Activated naive CD8-positive, alpha-beta T cell treated with anti-CD3 and anti-CD28 coated beads, Interleukin-2, amount 10 ng/mL, durations not matched to agents 7 days and 5 days (primary cell): ENCODE results near the gene LRRC18. TPM values are rescaled to one million over a fixed set of nuclear protein-coding genes. Genes with fewer than 3 reads are reported as not detected.

Experiments
- ATAC-seq: fragments of 150-1000 bp; cut with Tn5 transposase; one replicate; pipeline ENCODE4 v1.10.0; 2021; ENCODE audit warnings: low read depth, moderate library complexity
- POLR2A ChIA-PET: fragments of 350-600 bp; sonication (Branson Sonifier 250); formaldehyde crosslinking; loops from one replicate; lab custom pipeline; 2021; ENCODE audit warnings: antibody characterized with exemption; lab: Charles Lee
- DNase-seq: peaks from one replicate; pipeline ENCODE4 v3.0.0; 2021
- H3K27ac Mint-ChIP-seq: one replicate; pipeline ENCODE4 v1.8.0; 2022; ENCODE audit warnings: mild to moderate bottlenecking, mixed read lengths
- H3K27me3 Mint-ChIP-seq: one replicate; pipeline ENCODE4 v1.8.0; 2022; ENCODE audit warnings: mild to moderate bottlenecking, moderate library complexity, mixed read lengths
- H3K36me3 Mint-ChIP-seq: one replicate; pipeline ENCODE4 v1.8.0; 2021; ENCODE audit warnings: mild to moderate bottlenecking, mixed read lengths
- H3K4me1 Mint-ChIP-seq: one replicate; pipeline ENCODE4 v1.8.0; 2021; ENCODE audit warnings: mixed read lengths
- H3K4me3 Mint-ChIP-seq: one replicate; pipeline ENCODE4 v1.8.0; 2022; ENCODE audit warnings: mild to moderate bottlenecking, moderate library complexity, mixed read lengths
- H3K9me3 Mint-ChIP-seq: one replicate; pipeline ENCODE4 v1.8.0; 2021; ENCODE audit warnings: mixed read lengths
- total RNA-seq, 2 experiments: library from RNA; stranded (reverse); gene quantifications; one replicate each; pipeline ENCODE4 v1.2.3, GENCODE V29; 2021

LRRC18 gene
- total RNA-seq, 2 experiments from 2014 or later, result 0.25 TPM; not detected in 1

- no peaks in the 10 kb centered on the region for H3K9me3 Mint-ChIP-seq
- no peaks in the 10 kb centered on the region for H3K36me3 Mint-ChIP-seq
- DNase-seq, result no peak
- H3K4me3 Mint-ChIP-seq, result no peak overlapping the region
- no peak for ATAC-seq
- POLR2A ChIA-PET, result no interaction called here
- no peak overlapping the region for H3K27ac Mint-ChIP-seq
- H3K4me1 Mint-ChIP-seq, result no peaks in the 10 kb centered on the region
- peaks cover 16% of the 10 kb centered on the region for H3K27me3 Mint-ChIP-seq
Observed at GRCh38 chr10:48923748-48924147, 15.9 kb downstream of the LRRC18 start.

- DNase-seq (no peak), ATAC-seq (no peak)
- Mint-ChIP-seq H3K36me3 (no peaks in the 10 kb centered on the region), H3K27ac (no peak overlapping the region), H3K4me1 (no peaks in the 10 kb centered on the region), H3K27me3 (peaks cover 3% of the 10 kb centered on the region), H3K4me3 (no peak overlapping the region), H3K9me3 (no peaks in the 10 kb centered on the region)
- POLR2A ChIA-PET, result no interaction called here
Observed at GRCh38 chr10:48913674-48914073, 26.0 kb downstream of the LRRC18 start.

- ATAC-seq, result no peak
- Mint-ChIP-seq H3K27ac (no peak overlapping the region), H3K36me3 (no peaks in the 10 kb centered on the region)
Observed at GRCh38 chr10:48910548-48910947, 29.1 kb downstream of the LRRC18 start.

GRCh38 chr10:48907730-48908129 lies 31.9 kb downstream of the LRRC18 start:
- no peak overlapping the region for H3K4me3 Mint-ChIP-seq
- H3K9me3 Mint-ChIP-seq, result no peaks in the 10 kb centered on the region
- DNase-seq (no peak), ATAC-seq (no peak)
- peaks cover 2% of the 10 kb centered on the region for H3K4me1 Mint-ChIP-seq
- H3K27me3 Mint-ChIP-seq, result peaks cover 9% of the 10 kb centered on the region
- H3K36me3 Mint-ChIP-seq, result no peaks in the 10 kb centered on the region
- no peak overlapping the region for H3K27ac Mint-ChIP-seq
- POLR2A ChIA-PET, result no interaction called here

More at GRCh38 chr10:48910548-48910947, 29.1 kb downstream of the LRRC18 start:
- no peak for DNase-seq
- Mint-ChIP-seq H3K4me1 (peaks cover 2% of the 10 kb centered on the region), H3K4me3 (no peak overlapping the region), H3K9me3 (no peaks in the 10 kb centered on the region), H3K27me3 (peaks cover 6% of the 10 kb centered on the region)
- POLR2A ChIA-PET, result no interaction called here

- H3K36me3 Mint-ChIP-seq, result no peaks in the 10 kb centered on the region
- POLR2A ChIA-PET, result no interaction called here
Observed at GRCh38 chr10:48906841-48907240, 32.8 kb downstream of the LRRC18 start.

GRCh38 chr10:48905311-48905710 lies 34.3 kb downstream of the LRRC18 start:
- no peak for DNase-seq
- Mint-ChIP-seq H3K36me3 (no peaks in the 10 kb centered on the region), H3K27ac (no peak overlapping the region), H3K9me3 (no peaks in the 10 kb centered on the region), H3K4me3 (no peak overlapping the region), H3K4me1 (peaks cover 2% of the 10 kb centered on the region), H3K27me3 (peaks cover 6% of the 10 kb centered on the region)
- ATAC-seq, result no peak
- POLR2A ChIA-PET, result no interaction called here

More at GRCh38 chr10:48906841-48907240, 32.8 kb downstream of the LRRC18 start:
- no peak overlapping the region for H3K27ac Mint-ChIP-seq
- ATAC-seq, result no peak
- peaks cover 9% of the 10 kb centered on the region for H3K27me3 Mint-ChIP-seq
- no peak for DNase-seq
- H3K4me1 Mint-ChIP-seq, result peaks cover 2% of the 10 kb centered on the region
- H3K4me3 Mint-ChIP-seq, result no peak overlapping the region
- no peaks in the 10 kb centered on the region for H3K9me3 Mint-ChIP-seq

- Mint-ChIP-seq H3K27me3 (peaks cover 6% of the 10 kb centered on the region), H3K9me3 (no peaks in the 10 kb centered on the region), H3K4me1 (peaks cover 2% of the 10 kb centered on the region), H3K27ac (no peak overlapping the region), H3K36me3 (no peaks in the 10 kb centered on the region), H3K4me3 (no peak overlapping the region)
- DNase-seq (no peak), ATAC-seq (no peak)
- POLR2A ChIA-PET, result no interaction called here
Observed at GRCh38 chr10:48904861-48905260, 34.8 kb downstream of the LRRC18 start.

GRCh38 chr10:48903151-48903550 lies 36.5 kb downstream of the LRRC18 start:
- no peaks in the 10 kb centered on the region for H3K36me3 Mint-ChIP-seq
- POLR2A ChIA-PET, result no interaction called here
- no peak for ATAC-seq

GRCh38 chr10:48902096-48902495 lies 37.5 kb downstream of the LRRC18 start:
- no peaks in the 10 kb centered on the region for H3K9me3 Mint-ChIP-seq
- H3K4me3 Mint-ChIP-seq, result no peak overlapping the region
- H3K27me3 Mint-ChIP-seq, result peaks cover 6% of the 10 kb centered on the region
- no peaks in the 10 kb centered on the region for H3K4me1 Mint-ChIP-seq
- ATAC-seq, result no peak
- no peaks in the 10 kb centered on the region for H3K36me3 Mint-ChIP-seq
- no peak for DNase-seq
- no peak overlapping the region for H3K27ac Mint-ChIP-seq
- POLR2A ChIA-PET, result no interaction called here

More at GRCh38 chr10:48903151-48903550, 36.5 kb downstream of the LRRC18 start:
- no peak overlapping the region for H3K4me3 Mint-ChIP-seq
- no peak for DNase-seq
- no peaks in the 10 kb centered on the region for H3K9me3 Mint-ChIP-seq
- no peak overlapping the region for H3K27ac Mint-ChIP-seq
- H3K4me1 Mint-ChIP-seq, result peaks cover 2% of the 10 kb centered on the region
- H3K27me3 Mint-ChIP-seq, result peaks cover 6% of the 10 kb centered on the region

GRCh38 chr10:48901319-48901718 lies 38.3 kb downstream of the LRRC18 start:
- peaks cover 2% of the 10 kb centered on the region for H3K27me3 Mint-ChIP-seq
- H3K4me3 Mint-ChIP-seq, result no peak overlapping the region
- ATAC-seq, result no peak
- H3K36me3 Mint-ChIP-seq, result no peaks in the 10 kb centered on the region
- no peaks in the 10 kb centered on the region for H3K4me1 Mint-ChIP-seq
- no peak overlapping the region for H3K27ac Mint-ChIP-seq
- POLR2A ChIA-PET, result no interaction called here
- H3K9me3 Mint-ChIP-seq, result no peaks in the 10 kb centered on the region
- no peak for DNase-seq

- Mint-ChIP-seq H3K4me1 (no peaks in the 10 kb centered on the region), H3K4me3 (no peak overlapping the region), H3K9me3 (no peaks in the 10 kb centered on the region), H3K36me3 (no peaks in the 10 kb centered on the region), H3K27ac (no peak overlapping the region), H3K27me3 (peaks cover 2% of the 10 kb centered on the region)
- POLR2A ChIA-PET, result no interaction called here
- DNase-seq, result no peak
- no peak for ATAC-seq
Observed at GRCh38 chr10:48900371-48900801, 39.3 kb downstream of the LRRC18 start.

- H3K36me3 Mint-ChIP-seq, result no peaks in the 10 kb centered on the region
- ATAC-seq (no peak), DNase-seq (no peak)
- POLR2A ChIA-PET, result no interaction called here
- H3K4me3 Mint-ChIP-seq, result no peak overlapping the region
- H3K9me3 Mint-ChIP-seq, result no peaks in the 10 kb centered on the region
- no peak overlapping the region for H3K27ac Mint-ChIP-seq
- H3K4me1 Mint-ChIP-seq, result no peaks in the 10 kb centered on the region
- no peaks in the 10 kb centered on the region for H3K27me3 Mint-ChIP-seq
Observed at GRCh38 chr10:48899781-48900180, 39.9 kb downstream of the LRRC18 start.

- no peaks in the 10 kb centered on the region for H3K9me3 Mint-ChIP-seq
- no peak for DNase-seq
- POLR2A ChIA-PET, result no interaction called here
- no peaks in the 10 kb centered on the region for H3K36me3 Mint-ChIP-seq
- H3K27ac Mint-ChIP-seq, result no peak overlapping the region
- H3K27me3 Mint-ChIP-seq, result no peaks in the 10 kb centered on the region
- H3K4me1 Mint-ChIP-seq, result no peaks in the 10 kb centered on the region
- ATAC-seq, result no peak
- no peak overlapping the region for H3K4me3 Mint-ChIP-seq
Observed at GRCh38 chr10:48898426-48898825, 41.2 kb downstream of the LRRC18 start.

GRCh38 chr10:48897441-48897790 lies 42.2 kb downstream of the LRRC18 start:
- no peak for ATAC-seq
- POLR2A ChIA-PET, result no interaction called here
- Mint-ChIP-seq H3K4me3 (no peak overlapping the region), H3K36me3 (no peaks in the 10 kb centered on the region), H3K9me3 (no peaks in the 10 kb centered on the region), H3K27me3 (no peaks in the 10 kb centered on the region), H3K4me1 (no peaks in the 10 kb centered on the region), H3K27ac (no peak overlapping the region)
- DNase-seq, result no peak
